8988T (cell line): ENCODE measurements around the gene LRPPRC.

Experiments used
- DNase-seq: peaks from one replicate; pipeline ENCODE4 v3.0.0; 2011

The LRPPRC gene

DNA sequence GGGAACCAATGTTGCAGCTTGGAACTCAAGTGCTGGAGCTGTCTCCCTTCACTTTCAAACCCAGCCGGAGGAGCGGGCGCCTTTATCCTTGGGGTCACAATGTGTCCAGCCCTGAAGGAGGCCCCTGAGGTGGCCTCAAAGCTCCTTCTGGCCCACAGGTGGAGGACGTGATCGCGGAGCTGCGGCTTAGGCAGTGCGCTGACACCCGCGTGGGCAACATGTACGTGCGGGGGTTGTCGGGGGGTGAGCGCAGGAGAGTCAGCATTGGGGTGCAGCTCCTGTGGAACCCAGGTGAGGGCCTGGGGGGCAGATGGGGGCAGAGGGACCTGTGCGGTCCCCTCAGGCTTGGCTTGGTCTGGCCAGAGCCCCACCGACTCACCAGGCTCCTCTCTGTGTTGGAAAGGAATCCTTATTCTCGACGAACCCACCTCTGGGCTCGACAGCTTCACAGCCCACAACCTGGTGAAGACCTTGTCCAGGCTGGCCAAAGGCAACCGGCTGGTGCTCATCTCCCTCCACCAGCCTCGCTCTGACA, 143.5 kb downstream of the LRPPRC start:
- no peak for DNase-seq

DNA sequence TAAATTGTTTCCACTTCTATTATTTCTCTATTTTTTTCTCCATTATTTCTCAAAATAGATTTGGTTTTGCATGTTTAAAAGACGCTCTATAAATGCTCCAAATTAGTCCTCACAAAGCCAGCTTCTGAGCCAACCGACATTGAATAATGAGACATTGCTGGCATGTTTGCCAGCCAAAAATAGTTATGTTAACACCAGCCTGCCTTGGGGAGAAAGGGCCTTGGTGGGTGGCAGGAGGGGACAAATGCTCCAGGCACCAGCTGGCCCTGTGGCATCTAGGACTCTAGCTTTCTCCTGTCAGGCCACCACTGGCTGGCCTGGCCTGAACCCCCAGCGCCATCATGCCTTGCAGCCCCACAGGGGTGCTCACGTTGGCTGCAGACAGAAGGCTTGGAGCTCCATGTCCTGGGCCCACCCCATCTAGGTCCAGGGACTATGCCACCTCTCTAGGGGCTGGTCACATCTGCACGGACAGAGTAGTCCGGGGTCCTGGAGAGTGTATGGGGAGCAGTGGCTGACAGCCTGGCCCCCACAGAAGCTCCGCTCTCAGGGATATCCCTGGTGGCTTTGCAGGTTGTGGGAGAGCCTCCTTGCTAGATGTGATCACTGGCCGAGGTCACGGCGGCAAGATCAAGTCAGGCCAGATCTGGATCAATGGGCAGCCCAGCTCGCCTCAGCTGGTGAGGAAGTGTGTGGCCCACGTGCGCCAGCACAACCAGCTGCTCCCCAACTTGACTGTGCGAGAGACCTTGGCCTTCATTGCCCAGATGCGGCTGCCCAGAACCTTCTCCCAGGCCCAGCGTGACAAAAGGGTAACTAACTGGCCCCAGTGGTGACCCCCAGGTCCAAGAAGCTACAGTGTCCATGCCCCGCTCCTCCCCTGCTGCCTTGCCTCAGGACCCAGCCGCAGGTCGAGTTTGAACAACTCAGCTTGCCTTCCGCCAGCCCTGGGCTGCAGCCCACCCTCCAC, 144.5 kb downstream of the LRPPRC start:
- no peak for DNase-seq

DNA sequence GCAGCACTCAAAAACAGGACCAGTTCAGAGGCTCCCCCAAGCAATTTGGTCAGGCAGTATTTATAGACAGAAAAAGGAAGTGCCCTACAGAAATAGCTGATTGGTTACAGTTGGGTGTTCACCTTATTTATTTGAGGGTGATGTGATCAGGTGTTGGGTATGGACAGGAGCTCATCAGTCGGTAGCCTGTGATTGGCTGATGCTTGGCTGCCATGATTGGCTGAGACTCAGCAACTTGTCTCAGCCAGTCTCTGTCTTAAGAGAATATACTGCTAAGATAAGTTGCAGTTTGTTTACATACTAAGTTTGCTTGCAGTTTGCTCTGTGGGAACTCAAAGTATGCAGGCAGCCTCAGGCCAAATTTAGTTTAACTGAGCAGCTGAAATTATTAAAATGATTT, 147.6 kb downstream of the LRPPRC start:
- DNase-seq, result no peak

DNA sequence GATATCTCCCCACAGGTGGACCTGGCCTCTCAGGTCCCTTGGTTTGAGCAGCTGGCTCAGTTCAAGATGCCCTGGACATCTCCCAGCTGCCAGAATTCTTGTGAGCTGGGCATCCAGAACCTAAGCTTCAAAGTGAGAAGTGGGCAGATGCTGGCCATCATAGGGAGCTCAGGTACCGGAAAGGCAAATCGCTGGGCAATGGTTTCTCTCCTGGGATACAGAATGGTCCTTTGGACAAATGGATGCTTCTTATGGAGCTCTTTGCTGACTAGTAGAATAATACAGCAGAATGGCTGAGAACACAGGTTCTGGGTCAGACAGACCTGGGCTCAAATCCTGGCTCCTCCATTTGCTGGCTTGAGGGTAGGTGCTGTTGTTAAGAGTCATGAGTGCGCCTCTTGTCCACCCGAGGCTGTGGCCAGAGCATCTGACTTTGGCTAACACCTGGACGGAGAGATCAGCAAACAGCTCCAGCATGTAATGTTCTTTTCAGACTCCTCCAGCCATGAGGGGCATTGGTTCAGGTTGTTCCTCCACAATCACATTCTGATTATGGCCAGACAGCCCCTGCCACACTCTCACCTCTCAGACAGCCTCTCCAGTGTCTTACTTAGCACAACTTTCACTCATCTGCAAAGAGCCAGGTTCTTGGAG, 149.5 kb downstream of the LRPPRC start:
- DNase-seq, result no peak

DNA sequence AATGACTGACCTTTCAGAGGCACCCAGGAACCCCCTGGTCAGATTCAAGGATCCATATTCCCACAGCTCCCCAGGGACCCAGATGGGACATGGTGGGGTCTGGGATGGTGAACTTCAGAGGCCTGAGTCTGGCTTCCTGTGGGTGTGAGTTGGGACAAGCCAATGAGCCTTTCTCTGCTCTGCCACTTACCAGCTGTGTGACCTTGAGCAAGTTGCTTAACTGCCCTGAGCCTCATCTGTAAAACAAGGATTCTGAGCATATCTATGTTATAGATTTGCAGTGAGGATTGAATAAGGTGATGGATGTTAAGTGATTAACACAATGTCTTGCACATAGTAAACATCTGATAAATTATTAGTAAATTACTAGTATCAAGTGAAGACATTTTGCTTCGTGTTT, 150.6 kb downstream of the LRPPRC start:
- DNase-seq, result no peak

DNA sequence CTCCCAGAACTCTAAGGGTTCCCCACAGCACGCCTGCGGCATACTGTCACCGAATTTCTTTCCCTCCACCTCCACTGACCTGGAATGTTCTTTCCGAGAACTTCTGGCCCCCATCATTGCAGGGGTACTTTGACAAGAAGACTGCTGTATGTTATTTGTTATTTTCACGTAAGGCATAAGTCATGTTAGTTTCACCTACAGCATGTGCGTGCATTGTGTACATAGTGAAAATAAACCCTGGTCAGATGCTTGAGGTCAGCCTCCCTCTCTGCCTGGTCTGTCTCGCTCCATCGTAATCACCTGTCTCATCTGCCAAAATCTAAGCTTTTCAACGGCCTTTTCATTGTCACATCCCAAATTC, 152.9 kb downstream of the LRPPRC start:
- no peak for DNase-seq

DNA sequence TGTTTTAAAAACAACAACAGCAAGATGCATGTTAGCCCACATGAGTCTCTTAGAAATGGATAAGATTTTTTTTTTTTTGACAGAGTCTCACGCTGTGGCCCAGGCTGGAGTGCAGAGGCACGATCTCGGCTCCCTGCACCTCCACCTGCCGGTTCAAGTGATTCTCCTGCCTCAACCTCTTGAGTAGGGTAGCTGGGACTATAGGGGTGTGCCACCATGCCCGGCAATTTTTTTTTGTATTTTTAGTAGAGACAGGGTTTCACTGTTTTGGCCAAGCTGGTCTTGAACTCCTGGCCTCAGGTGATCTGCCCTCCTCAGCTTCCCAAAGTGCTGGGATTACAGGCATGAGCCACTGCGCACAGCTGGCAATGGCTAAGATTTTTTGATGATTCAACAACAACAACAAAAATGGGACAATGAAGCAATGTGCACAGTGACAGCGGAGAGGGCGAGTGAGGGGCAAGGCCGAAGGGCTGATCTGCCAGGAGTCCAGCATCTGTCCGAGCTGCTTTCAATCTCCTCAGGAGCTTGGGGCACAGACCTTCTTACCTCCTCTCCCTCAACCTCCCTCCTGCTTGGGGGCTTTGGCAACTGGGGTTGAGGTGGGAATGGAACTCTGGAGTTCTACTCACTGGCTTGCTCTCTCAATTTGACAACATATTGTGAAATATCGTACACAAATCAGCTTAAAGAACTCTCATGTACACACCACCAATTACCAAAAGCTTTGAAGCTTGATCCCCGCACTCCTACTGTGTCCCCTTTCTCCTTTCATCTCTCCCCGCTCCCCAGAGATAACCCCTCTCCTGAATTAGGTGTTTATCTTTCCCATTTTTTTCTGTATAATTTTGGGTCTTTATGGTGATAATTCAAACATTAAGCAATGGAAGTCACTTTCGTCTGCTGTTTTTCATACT, 153.6 kb downstream of the LRPPRC start:
- no peak for DNase-seq

DNA sequence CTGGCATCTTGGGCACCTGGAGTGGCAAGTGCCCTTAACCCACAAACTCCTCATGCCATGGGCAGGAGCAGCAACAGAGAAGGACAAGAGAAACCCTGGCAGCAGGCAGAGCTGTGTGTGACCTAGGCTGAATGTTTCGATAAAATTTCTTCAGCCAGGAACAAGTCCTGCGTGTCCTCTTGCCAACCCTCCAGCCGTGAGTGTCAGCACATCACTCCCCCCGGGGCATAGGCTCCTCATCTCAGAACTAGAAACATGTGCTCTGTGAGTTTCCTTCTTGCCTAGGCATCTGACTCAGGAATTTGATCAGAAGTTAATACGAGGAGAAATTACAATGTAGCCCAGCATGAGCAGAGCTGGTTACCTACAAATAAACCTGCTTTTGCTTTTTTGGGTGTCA, 154.8 kb downstream of the LRPPRC start:
- no peak for DNase-seq

DNA sequence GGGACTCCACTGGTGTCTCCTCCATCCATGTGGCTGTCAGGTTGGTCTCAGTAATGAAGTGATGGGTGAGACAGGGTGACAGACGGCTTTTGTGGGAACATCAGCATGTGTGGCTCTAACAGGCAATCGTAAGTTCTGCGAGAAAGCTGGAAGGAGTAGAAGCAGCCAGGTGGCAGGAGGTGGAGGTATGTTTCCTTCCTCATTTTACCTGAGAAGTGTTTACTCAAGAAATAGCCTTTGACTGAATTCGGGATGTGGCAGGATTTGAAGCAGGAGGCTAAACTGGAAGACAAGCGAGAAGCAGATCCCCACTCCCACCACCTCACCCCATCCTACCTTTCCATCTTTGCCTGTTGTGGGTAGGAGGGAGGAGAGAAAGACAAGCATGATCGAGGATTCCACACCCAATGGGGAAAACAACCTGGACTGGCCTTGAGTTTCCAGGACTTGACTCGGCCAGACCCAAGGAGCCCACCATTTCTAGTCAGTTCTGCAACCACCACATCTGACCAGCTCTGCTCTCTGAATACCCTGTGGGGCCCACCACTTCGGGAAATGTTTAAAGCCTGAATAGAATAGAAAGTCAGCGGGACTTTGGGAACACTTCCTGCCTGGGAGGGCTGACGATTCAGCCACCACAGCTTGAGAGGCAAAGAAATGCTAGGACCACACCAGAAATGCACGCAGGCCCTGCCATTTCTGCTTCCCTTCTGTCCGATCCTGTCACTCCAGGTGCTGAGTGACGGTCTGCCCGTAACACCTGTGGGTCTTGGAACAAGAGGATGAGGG, 155.8 kb downstream of the LRPPRC start:
- DNase-seq, result no peak

DNA sequence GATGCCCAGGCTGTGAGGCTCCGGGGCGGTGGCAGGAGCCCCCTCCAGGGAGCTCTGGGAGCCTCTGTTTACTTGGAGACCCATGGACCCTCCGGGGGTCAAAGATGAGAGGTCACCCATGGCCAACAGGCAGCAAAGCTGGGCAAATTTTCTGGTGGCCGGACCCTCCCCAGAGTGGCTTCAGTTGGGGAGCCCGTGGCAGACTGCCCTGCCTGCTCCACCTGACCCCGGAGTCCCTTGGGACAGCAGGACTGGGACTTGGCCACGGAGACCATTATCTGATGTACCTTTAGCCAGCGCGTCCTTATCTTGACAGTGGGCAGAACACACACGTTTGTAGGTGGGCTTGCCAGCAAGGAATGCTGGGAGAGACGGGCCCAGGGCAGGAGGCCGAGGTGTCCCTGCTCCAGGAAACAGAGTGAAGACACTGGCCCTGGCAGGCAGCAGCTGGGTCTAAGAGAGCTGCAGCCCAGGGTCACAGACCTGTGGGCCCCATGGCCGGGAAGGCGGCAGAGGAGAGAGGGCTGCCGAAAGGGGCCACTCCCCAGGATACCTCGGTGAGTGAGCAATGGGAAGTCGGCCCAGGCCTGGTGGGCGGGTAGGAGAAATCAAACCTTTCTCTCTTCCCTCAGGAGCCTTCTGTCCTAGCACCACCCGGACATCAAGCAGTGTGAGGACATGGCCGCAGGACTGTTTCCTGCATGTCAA, 157.1 kb downstream of the LRPPRC start, which contains the start of the genes ABCG5 and ABCG8:
TSS of gene ABCG5 (minus strand) at position 280 of the 708 bp plus-strand sequence. CDS start at position 120, 160 bp downstream.
TSS of gene ABCG8 (plus strand) at position 412 of the 708 bp plus-strand sequence. CDS start at position 495, 83 bp downstream.
- no peak for DNase-seq

DNA sequence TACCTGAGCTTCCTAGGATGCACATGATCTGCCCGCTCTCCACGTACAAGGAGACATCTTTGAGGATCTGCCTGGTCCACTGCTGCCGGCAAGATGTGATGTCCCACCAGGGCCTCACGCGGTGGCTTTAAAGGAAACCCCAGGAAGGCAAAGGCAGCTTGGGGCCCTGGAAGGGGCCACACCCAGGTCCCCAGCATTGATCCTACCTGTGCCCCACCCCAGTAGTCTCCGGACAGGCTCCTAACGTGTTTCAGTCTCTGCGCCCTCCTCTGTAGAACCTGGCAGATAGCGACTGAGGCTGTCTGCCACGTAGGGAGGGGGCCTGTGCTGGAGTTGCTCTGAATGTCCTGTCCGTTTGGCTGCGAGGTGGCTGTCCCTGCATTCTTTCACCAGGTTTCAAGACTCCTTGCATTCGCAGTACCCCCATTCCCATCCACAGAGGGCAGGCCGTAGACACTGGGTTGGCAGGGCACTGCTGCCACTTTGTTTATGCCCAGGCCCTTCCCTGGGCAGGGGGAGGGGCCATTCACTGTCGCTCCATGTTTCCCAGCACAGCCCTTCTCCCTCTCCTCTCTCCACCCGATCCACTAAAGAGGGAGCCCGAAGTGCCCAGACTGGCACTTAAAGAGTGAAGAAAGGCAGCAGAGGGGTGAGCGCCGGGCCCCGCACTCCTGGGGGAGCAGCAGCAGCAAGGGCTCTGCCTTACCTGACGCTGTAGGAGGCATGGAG, 157.8 kb downstream of the LRPPRC start:
- DNase-seq, result no peak

DNA sequence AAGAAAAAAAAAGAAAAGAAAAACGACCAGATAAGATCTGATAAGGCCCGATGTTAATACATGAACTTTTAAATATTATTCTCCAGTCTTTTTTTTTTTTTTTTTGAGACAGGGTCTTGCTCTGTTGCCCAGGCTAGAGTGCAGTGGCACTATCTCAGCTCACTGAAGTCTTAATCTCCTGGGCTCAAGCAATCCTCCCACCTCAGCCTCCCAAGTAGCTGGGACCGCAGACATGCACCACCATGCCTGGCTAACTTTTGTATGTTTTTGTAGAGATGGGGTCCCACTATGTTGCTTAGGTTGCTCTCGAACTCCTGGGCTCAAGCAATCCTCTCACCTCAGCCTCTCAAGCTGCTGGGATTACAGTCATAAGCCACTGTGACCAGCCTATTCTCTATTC, 158.8 kb downstream of the LRPPRC start:
- no peak for DNase-seq
